MM.1S (cell line): Measurements from ENCODE around the gene CROT.

ENCODE experiments used
- DNase-seq: peaks from one replicate; pipeline ENCODE4 v3.0.0-alpha.2; 2015
- H2AFZ ChIP-seq: fragments of 300-600 bp; sonication (generic); 2 replicates; pipeline ENCODE4 v1.6.0; 2016; ENCODE audit warnings: antibody characterized with exemption, low read length
- H3F3A ChIP-seq: fragments of 300-600 bp; sonication (generic); 2 replicates; pipeline ENCODE4 v1.6.1; 2016; ENCODE audit warnings: mild to moderate bottlenecking, antibody characterized with exemption, low read length, moderate library complexity, mixed read lengths; ENCODE audit not compliant: insufficient read depth
- H3K27ac ChIP-seq: fragments of 300-600 bp; sonication (generic); 2 replicates; pipeline ENCODE4 v1.5.1; 2016; ENCODE audit warnings: mild to moderate bottlenecking, low read length
- H3K27me3 ChIP-seq: fragments of 300-600 bp; sonication (generic); replicated peaks from 2 replicates; pipeline ENCODE4 v1.6.0; 2016; ENCODE audit warnings: low read length; ENCODE audit not compliant: insufficient read depth
- H3K36me3 ChIP-seq: fragments of 300-600 bp; sonication (generic); replicated peaks from 2 replicates; pipeline ENCODE4 v1.6.1; 2016; ENCODE audit warnings: mild to moderate bottlenecking, low read length, mixed read lengths; ENCODE audit not compliant: insufficient read depth
- H3K4me1 ChIP-seq: fragments of 300-600 bp; sonication (generic); 2 replicates; pipeline ENCODE4 v1.6.1; 2016; ENCODE audit warnings: low read length, mixed read lengths
- H3K4me2 ChIP-seq: fragments of 300-600 bp; sonication (generic); 2 replicates; pipeline ENCODE4 v1.6.0; 2016; ENCODE audit warnings: low read depth, low read length
- H3K4me3 ChIP-seq: fragments of 300-600 bp; sonication (generic); 2 replicates; pipeline ENCODE4 v1.5.1; 2016; ENCODE audit warnings: low read length, mixed read lengths
- H3K79me2 ChIP-seq: fragments of 300-600 bp; sonication (generic); 2 replicates; pipeline ENCODE4 v1.6.1; 2016; ENCODE audit warnings: mixed run types, low read length, mixed read lengths
- H3K9ac ChIP-seq: fragments of 300-600 bp; sonication (generic); 2 replicates; pipeline ENCODE4 v1.6.1; 2016; ENCODE audit warnings: low read length, mixed read lengths
- H3K9me2 ChIP-seq: fragments of 300-600 bp; sonication (generic); replicated peaks from 2 replicates; pipeline ENCODE4 v1.6.1; 2016; ENCODE audit warnings: mild to moderate bottlenecking, low read length, mixed read lengths; ENCODE audit not compliant: insufficient read depth
- H3K9me3 ChIP-seq: fragments of 300-600 bp; sonication (generic); replicated peaks from 2 replicates; pipeline ENCODE4 v1.6.1; 2016; ENCODE audit warnings: mild to moderate bottlenecking, low read length, mixed read lengths; ENCODE audit not compliant: insufficient read depth
- H4K20me1 ChIP-seq: fragments of 300-600 bp; sonication (generic); 2 replicates; pipeline ENCODE4 v1.6.1; 2016; ENCODE audit warnings: mild to moderate bottlenecking, low read length, moderate library complexity, mixed read lengths; ENCODE audit not compliant: insufficient read depth
- EZH2 ChIP-seq: fragments of 300-600 bp; sonication (generic); optimal IDR thresholded peaks from 2 replicates; pipeline ENCODE3; 2017; ENCODE audit warnings: low read depth, mild to moderate bottlenecking, antibody characterized with exemption, low read length, mixed read lengths
- EZH2phosphoT487 ChIP-seq: fragments of 300-600 bp; sonication (generic); IDR thresholded peaks from 2 replicates; pipeline ENCODE4 v1.6.1; 2018; ENCODE audit warnings: antibody characterized with exemption, low read length
- TF ChIP-seq, protein P1 (sequence below): fragments of 300-600 bp; sonication (generic); IDR thresholded peaks from 2 replicates; pipeline ENCODE4 v1.5.1; 2016; ENCODE audit warnings: antibody characterized with exemption, low read length, mixed read lengths

Gene CROT

DNA sequence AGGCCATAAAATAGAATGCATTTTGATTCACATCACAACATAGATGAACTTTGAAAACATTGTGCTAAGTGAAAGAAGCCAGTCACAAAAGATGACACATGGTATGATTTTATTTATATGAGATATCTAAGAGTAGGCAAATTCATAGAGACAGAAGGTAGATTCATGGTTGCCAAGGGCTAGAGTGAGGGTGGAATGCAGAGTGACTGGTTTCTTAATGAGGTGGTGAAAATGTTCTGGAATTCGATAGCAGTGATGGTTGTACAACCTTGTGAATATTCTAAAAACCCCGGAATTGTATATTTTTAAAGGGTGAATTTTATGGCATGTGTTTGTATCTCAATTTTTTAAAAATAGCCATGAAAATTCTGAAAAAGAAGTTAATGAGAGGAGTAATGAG is 87.1 kb downstream of the CROT start:
- H3K9me2 ChIP-seq = no peaks in the 10 kb centered on the region
- no peak overlapping the region for H3K4me3 ChIP-seq
- no peaks in the 10 kb centered on the region for H3K9me3 ChIP-seq
- DNase-seq = no peak
- no peaks in the 10 kb centered on the region for H3K27me3 ChIP-seq
- H2AFZ ChIP-seq = no peak overlapping the region
- no peaks in the 10 kb centered on the region for H3K79me2 ChIP-seq
- peaks cover 6% of the 10 kb centered on the region for H3K4me1 ChIP-seq
- TF ChIP-seq, protein P1, sequence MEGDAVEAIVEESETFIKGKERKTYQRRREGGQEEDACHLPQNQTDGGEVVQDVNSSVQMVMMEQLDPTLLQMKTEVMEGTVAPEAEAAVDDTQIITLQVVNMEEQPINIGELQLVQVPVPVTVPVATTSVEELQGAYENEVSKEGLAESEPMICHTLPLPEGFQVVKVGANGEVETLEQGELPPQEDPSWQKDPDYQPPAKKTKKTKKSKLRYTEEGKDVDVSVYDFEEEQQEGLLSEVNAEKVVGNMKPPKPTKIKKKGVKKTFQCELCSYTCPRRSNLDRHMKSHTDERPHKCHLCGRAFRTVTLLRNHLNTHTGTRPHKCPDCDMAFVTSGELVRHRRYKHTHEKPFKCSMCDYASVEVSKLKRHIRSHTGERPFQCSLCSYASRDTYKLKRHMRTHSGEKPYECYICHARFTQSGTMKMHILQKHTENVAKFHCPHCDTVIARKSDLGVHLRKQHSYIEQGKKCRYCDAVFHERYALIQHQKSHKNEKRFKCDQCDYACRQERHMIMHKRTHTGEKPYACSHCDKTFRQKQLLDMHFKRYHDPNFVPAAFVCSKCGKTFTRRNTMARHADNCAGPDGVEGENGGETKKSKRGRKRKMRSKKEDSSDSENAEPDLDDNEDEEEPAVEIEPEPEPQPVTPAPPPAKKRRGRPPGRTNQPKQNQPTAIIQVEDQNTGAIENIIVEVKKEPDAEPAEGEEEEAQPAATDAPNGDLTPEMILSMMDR = no peak
- TF ChIP-seq EZH2 (no peak), EZH2phosphoT487 (no peak)
- no peaks in the 10 kb centered on the region for H4K20me1 ChIP-seq
- no peaks in the 10 kb centered on the region for H3F3A ChIP-seq
- H3K9ac ChIP-seq = no peak overlapping the region
- H3K4me2 ChIP-seq = no peak overlapping the region
- H3K27ac ChIP-seq = no peak overlapping the region
- no peaks in the 10 kb centered on the region for H3K36me3 ChIP-seq

DNA sequence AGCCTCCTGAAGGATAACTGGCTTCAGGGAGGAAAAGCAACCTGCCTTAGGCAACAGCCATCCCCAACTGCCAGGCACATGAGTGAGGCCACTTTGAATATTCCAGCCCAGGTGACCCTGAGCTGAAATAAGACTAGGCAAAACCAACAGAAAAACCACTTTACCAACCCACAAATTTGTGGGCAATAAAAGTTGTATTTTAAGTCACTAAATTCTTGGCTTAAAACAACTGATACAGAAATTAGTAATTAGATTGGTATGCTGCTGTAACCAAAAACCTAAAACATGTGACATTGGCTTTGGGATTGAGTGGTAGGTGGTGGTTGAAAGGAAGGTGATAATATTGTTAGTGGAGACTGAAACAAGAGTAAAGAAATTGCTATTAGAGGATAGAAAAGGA is 90.1 kb downstream of the CROT start:
- H3K9me3 ChIP-seq = no peaks in the 10 kb centered on the region
- H4K20me1 ChIP-seq = no peaks in the 10 kb centered on the region
- no peaks in the 10 kb centered on the region for H3K9me2 ChIP-seq
- H3K27ac ChIP-seq = no peak overlapping the region
- H3K9ac ChIP-seq = no peak overlapping the region
- no peaks in the 10 kb centered on the region for H3K27me3 ChIP-seq
- H3K4me3 ChIP-seq = no peak overlapping the region
- no peaks in the 10 kb centered on the region for H3K79me2 ChIP-seq
- DNase-seq = no peak
- H3K4me1 ChIP-seq = peaks cover 6% of the 10 kb centered on the region
- H3K4me2 ChIP-seq = no peak overlapping the region
- TF ChIP-seq EZH2phosphoT487 = no peak
- no peak for TF ChIP-seq EZH2
- TF ChIP-seq, protein P1 = no peak
- H2AFZ ChIP-seq = no peak overlapping the region
- H3K36me3 ChIP-seq = no peaks in the 10 kb centered on the region
- H3F3A ChIP-seq = no peaks in the 10 kb centered on the region

DNA sequence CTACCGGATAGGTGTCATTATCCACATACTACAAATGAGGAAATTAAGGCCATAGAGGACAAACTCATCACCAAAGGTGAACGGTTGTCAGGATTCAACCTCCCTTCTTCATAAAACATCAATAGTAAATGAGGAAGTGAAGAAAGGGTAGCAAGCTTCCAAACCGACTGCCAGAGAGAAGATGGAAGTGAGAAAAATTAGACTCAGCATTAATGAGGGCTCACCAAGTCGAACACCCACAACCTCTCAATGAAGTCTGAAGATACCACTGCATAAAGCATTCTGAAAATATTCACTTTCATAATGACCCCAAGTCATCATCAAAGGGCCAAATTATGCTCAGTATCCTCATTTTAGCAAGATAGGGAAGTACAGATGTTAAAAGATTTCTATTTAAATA is 100.4 kb downstream of the CROT start:
- no peaks in the 10 kb centered on the region for H3K36me3 ChIP-seq
- no peak overlapping the region for H2AFZ ChIP-seq
- H3K9ac ChIP-seq = no peak overlapping the region
- no peak overlapping the region for H3K4me3 ChIP-seq
- no peaks in the 10 kb centered on the region for H4K20me1 ChIP-seq
- peaks cover 9% of the 10 kb centered on the region; the same call in 1 of the 2 replicates for H3K4me1 ChIP-seq
- no peaks in the 10 kb centered on the region for H3K9me3 ChIP-seq
- peaks cover 9% of the 10 kb centered on the region; the same call in 1 of the 2 replicates for H3F3A ChIP-seq
- TF ChIP-seq EZH2phosphoT487 = no peak
- no peak for TF ChIP-seq EZH2
- TF ChIP-seq, protein P1 = no peak
- H3K79me2 ChIP-seq = no peaks in the 10 kb centered on the region
- H3K4me2 ChIP-seq = no peak overlapping the region; the same call in 1 of the 2 replicates
- no peaks in the 10 kb centered on the region for H3K9me2 ChIP-seq
- no peaks in the 10 kb centered on the region for H3K27me3 ChIP-seq
- H3K27ac ChIP-seq = no peak overlapping the region
- DNase-seq = peak; percentile 29
